GM10266 (cell line): ENCODE measurements around the gene CTH.

Experiments
- DNase-seq: peaks from one replicate; pipeline ENCODE4 v3.0.0; 2012; ENCODE audit errors: extremely low spot score
- TF ChIP-seq, protein P1 (sequence below): IDR thresholded peaks from 2 replicates; pipeline ENCODE4 v1.5.1; 2012; ENCODE audit warnings: mild to moderate bottlenecking, low read depth; ENCODE audit not compliant: control insufficient read depth, insufficient read depth; ENCODE audit errors: missing control alignments

Gene CTH

GRCh38 chr1:70429757-70430156 is 18.7 kb downstream of the CTH start:
- TF ChIP-seq, protein P1, sequence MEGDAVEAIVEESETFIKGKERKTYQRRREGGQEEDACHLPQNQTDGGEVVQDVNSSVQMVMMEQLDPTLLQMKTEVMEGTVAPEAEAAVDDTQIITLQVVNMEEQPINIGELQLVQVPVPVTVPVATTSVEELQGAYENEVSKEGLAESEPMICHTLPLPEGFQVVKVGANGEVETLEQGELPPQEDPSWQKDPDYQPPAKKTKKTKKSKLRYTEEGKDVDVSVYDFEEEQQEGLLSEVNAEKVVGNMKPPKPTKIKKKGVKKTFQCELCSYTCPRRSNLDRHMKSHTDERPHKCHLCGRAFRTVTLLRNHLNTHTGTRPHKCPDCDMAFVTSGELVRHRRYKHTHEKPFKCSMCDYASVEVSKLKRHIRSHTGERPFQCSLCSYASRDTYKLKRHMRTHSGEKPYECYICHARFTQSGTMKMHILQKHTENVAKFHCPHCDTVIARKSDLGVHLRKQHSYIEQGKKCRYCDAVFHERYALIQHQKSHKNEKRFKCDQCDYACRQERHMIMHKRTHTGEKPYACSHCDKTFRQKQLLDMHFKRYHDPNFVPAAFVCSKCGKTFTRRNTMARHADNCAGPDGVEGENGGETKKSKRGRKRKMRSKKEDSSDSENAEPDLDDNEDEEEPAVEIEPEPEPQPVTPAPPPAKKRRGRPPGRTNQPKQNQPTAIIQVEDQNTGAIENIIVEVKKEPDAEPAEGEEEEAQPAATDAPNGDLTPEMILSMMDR, result no peak
- no peak for DNase-seq

DNA sequence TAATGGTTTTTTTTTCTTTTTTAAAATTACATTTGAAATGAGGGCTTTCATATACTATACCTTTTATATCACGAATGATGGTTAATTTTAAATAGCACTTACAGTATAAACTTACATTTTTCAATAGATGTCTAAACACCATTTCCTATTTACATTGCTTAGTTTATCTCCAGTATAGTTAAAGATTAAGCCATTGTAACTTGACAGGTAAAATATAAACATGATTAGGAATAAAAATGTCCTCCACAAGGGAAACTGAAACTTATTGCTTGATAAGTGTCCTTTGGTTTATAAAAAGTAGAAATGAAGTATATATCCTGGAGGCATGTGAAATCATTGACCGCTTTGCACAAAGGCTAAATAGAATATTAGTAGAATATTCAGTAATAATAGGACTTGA is 20.2 kb downstream of the CTH start:
- TF ChIP-seq, protein P1, result no peak
- DNase-seq, result no peak

DNA sequence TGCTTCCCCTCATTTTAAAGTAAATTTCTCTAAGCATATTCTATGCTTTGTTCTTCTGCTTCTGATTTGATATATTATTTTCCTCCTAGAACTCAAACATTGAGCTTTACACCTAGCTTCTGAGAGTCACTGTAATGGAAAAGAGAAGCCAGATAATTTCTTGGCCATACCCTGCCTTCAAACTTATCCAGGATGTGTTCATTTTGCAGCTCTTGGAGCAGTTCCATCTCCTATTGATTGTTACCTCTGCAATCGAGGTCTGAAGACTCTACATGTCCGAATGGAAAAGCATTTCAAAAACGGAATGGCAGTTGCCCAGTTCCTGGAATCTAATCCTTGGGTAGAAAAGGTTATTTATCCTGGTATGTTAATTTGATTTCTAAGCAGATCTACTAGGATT is 20.8 kb downstream of the CTH start:
- no peak for DNase-seq
- TF ChIP-seq, protein P1, result no peak

DNA sequence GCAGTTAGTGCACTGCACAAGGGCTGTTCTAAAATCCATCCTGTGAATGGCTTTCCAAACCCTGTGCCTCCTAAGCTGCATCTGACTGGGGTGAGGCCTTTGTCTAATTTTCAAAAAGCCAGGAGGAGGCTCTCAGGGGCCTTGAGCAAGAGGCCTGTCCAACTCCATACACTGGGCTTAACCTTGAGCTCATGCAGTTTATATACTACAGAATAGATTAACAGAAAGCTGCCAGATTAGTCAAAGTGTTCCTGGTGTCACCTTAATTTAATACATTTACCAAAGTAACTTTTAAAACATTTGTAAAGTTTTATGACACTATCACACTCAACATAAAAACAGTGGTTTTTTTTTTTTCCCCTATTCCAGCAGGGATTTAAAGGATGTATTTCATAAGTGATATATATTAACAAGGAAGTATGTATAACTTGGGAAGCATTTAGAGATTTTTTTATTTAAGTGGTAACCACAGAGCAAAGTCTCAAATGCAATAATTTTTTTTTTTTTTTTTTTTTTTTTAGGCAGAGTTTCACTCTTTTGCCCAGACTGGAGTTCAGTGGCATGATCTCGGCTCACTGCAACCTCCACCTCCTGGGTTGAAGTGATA is 23.3 kb downstream of the CTH start:
- no peak for DNase-seq
- TF ChIP-seq, protein P1, result no peak

GRCh38 chr1:70436622-70437251 is 25.7 kb downstream of the CTH start:
- TF ChIP-seq, protein P1, result no peak
- DNase-seq, result no peak

- DNase-seq, result no peak
- TF ChIP-seq, protein P1, result no peak
These were observed 27.5 kb downstream of the CTH start for GRCh38 chr1:70438529-70438928.

DNA sequence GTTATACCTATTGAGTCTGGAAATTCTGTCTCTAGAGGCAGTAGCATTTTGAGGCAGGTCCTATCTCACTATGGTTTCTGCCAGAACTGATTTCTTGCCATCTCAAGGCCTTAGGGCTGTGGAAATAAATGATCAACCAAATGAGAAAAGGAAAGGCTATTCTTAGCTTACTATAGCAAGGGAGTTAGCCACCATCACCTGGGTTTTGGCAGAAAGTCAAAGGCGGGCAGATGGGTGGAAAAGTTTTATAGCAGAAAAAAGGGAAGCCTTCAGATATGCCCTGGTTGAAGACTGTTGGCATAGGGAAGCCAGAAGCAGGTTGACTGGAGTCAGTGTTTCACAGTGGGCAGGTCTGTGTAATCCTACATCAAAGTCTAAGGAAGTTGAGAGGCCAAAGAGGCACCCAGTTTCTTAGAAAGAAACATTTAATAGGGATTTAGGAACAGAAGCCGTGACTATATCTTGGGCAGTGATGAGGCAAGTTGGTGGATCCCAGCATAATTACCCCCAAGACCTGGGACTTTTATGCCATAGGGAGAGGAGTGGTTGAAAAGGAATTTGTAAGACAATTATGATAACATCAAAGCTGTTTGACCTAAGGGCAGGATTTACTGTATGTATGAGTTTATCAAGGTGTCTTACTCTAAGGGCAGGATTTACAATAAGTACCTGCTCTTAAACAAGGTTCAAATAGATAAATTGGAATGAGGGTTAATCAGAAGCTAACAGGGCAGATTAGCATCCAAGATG is 29.7 kb downstream of the CTH start:
- no peak for DNase-seq
- TF ChIP-seq, protein P1, result no peak
